Loucy (cell line): Measurements from ENCODE around the gene MTF2.

Experiments used
- H2AFZ ChIP-seq: fragments of 200-600 bp; sonication (generic); 2 replicates; pipeline ENCODE4 v1.6.0; 2016; ENCODE audit warnings: antibody characterized with exemption, mild to moderate bottlenecking, low read length, moderate library complexity
- H3F3A ChIP-seq: fragments of 200-600 bp; 2 replicates; pipeline ENCODE4 v1.6.0; 2016; ENCODE audit warnings: antibody characterized with exemption, low read depth, mild to moderate bottlenecking
- H3K27me3 ChIP-seq: fragments of 200-600 bp; sonication (generic); 2 replicates; pipeline ENCODE4 v1.6.1; 2014; ENCODE audit warnings: low read length, mild to moderate bottlenecking; ENCODE audit not compliant: insufficient read depth, poor library complexity, severe bottlenecking
- H3K36me3 ChIP-seq: fragments of 200-600 bp; sonication (generic); 2 replicates; pipeline ENCODE4 v1.6.1; 2016; ENCODE audit warnings: low read length; ENCODE audit not compliant: insufficient read depth
- H3K4me1 ChIP-seq: fragments of 200-600 bp; sonication (generic); 2 replicates; pipeline ENCODE4 v1.5.1; 2014; ENCODE audit warnings: low read length, mild to moderate bottlenecking; ENCODE audit not compliant: insufficient read depth, poor library complexity, severe bottlenecking
- H3K4me2 ChIP-seq: fragments of 200-600 bp; sonication (generic); 2 replicates; pipeline ENCODE4 v1.6.0; 2014; ENCODE audit warnings: antibody characterized with exemption, low read length, low read depth, mild to moderate bottlenecking; ENCODE audit not compliant: poor library complexity, severe bottlenecking
- H3K4me3 ChIP-seq: fragments of 200-600 bp; sonication (generic); 2 replicates; pipeline ENCODE4 v1.5.1; 2014; ENCODE audit warnings: low read length, mild to moderate bottlenecking, mixed read lengths; ENCODE audit not compliant: poor library complexity, severe bottlenecking
- H3K79me2 ChIP-seq: fragments of 200-600 bp; sonication (generic); 2 replicates; pipeline ENCODE4 v1.6.1; 2014; ENCODE audit warnings: low read length; ENCODE audit not compliant: insufficient read depth
- H3K9ac ChIP-seq: fragments of 200-600 bp; sonication (generic); 2 replicates; pipeline ENCODE4 v1.6.0; 2014; ENCODE audit warnings: mild to moderate bottlenecking, low read depth, low read length, moderate library complexity; ENCODE audit not compliant: poor library complexity, severe bottlenecking
- H3K9me2 ChIP-seq: fragments of 200-600 bp; sonication (generic); replicated peaks from 2 replicates; pipeline ENCODE4 v1.6.1; 2016; ENCODE audit warnings: low read depth, low read length, mixed read lengths
- H3K9me3 ChIP-seq: fragments of 200-600 bp; sonication (generic); 2 replicates; pipeline ENCODE4 v1.6.1; 2014; ENCODE audit warnings: mild to moderate bottlenecking, antibody characterized with exemption, low read length, low read depth; ENCODE audit not compliant: insufficient read depth
- H4K20me1 ChIP-seq: fragments of 200-600 bp; sonication (generic); 2 replicates; pipeline ENCODE4 v1.6.0; 2014; ENCODE audit warnings: antibody characterized with exemption, low read length, mild to moderate bottlenecking; ENCODE audit not compliant: insufficient read depth, poor library complexity, severe bottlenecking
- EZH2phosphoT487 ChIP-seq: fragments of 200-600 bp; IDR thresholded peaks from 2 replicates; pipeline ENCODE4 v1.6.1; 2018; ENCODE audit warnings: antibody characterized with exemption, mild to moderate bottlenecking, moderate library complexity, borderline replicate concordance
- TF ChIP-seq, protein P1 (sequence below): fragments of 200-600 bp; sonication (generic); conservative IDR thresholded peaks from 2 replicates; pipeline ENCODE4 v1.5.1; 2014; ENCODE audit warnings: mild to moderate bottlenecking, antibody characterized with exemption, low read length

Gene MTF2

DNA sequence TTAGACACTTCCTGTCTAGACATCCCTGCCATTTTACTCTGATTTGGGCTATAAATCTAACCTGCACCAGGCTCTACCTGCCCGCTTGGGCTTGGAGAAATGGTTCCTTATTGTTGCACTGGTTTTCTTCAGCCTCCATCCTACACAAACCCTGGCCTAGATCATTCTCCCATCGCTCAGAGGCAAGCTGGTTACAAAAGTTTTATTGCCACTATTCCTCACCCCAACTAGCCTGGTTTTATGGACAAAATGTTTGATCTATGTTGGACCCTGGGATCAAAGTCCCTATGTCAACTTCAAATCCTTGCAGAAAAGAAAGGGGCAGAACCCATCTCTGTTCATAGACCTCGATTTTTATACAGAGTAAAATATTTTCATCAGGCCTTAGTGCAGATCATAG is 31.5 kb upstream of the MTF2 start:
- Histone ChIP-seq H3K27me3 (no peaks in the 10 kb centered on the region), H3K4me1 (no peaks in the 10 kb centered on the region), H3F3A (no peaks in the 10 kb centered on the region), H2AFZ (no peak overlapping the region), H3K36me3 (no peaks in the 10 kb centered on the region), H3K9me3 (no peaks in the 10 kb centered on the region), H4K20me1 (no peaks in the 10 kb centered on the region), H3K9ac (no peak overlapping the region), H3K79me2 (no peaks in the 10 kb centered on the region), H3K4me3 (no peak overlapping the region), H3K9me2 (no peaks in the 10 kb centered on the region), H3K4me2 (no peak overlapping the region)
- no peak for TF ChIP-seq EZH2phosphoT487
- TF ChIP-seq, protein P1, sequence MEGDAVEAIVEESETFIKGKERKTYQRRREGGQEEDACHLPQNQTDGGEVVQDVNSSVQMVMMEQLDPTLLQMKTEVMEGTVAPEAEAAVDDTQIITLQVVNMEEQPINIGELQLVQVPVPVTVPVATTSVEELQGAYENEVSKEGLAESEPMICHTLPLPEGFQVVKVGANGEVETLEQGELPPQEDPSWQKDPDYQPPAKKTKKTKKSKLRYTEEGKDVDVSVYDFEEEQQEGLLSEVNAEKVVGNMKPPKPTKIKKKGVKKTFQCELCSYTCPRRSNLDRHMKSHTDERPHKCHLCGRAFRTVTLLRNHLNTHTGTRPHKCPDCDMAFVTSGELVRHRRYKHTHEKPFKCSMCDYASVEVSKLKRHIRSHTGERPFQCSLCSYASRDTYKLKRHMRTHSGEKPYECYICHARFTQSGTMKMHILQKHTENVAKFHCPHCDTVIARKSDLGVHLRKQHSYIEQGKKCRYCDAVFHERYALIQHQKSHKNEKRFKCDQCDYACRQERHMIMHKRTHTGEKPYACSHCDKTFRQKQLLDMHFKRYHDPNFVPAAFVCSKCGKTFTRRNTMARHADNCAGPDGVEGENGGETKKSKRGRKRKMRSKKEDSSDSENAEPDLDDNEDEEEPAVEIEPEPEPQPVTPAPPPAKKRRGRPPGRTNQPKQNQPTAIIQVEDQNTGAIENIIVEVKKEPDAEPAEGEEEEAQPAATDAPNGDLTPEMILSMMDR: no peak

DNA sequence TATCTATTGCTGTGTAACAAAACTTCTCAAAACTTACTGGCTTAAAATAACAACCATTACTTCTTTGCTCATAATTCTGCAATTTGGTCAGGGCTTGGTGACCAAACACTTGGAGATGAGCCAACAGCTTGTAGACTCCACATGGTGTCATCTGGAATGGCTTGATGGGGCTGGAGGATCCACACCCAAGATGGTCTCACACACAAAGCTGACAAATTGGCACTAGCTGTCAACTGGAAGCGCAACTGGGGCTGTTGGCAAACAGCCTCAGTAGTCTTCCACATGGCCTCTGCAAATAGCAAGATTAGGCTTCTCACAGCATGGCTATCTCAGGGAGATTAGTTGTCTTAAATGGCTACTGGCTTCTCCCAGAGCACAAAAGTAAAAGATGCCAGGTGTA is 27.1 kb upstream of the MTF2 start:
- Histone ChIP-seq H3K79me2 (no peaks in the 10 kb centered on the region), H3K4me2 (no peak overlapping the region), H3K9me2 (no peaks in the 10 kb centered on the region), H3F3A (no peaks in the 10 kb centered on the region), H3K9ac (no peak overlapping the region), H4K20me1 (no peaks in the 10 kb centered on the region), H3K4me3 (no peak overlapping the region), H2AFZ (no peak overlapping the region), H3K9me3 (no peaks in the 10 kb centered on the region), H3K4me1 (no peaks in the 10 kb centered on the region), H3K27me3 (no peaks in the 10 kb centered on the region), H3K36me3 (no peaks in the 10 kb centered on the region)
- TF ChIP-seq, protein P1: no peak
- TF ChIP-seq EZH2phosphoT487: no peak

DNA sequence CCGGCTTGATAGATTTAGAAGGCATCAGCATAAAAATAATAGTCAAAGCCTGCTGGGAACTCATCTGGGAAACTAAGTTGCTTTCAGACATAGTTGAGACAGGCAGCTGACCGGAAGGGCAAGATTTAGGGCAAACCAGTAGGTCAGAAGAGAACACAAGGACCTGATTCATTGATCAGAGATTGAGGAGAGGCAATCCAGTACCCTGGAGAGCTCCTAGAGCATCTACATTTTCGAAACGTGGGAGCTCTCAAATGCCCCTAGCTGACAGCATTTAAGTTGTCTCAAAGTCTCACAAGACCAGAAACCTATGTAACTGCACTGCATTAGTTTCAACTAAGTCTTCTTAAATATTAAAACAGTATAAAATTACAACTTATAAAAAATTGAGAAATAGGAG is 22.9 kb upstream of the MTF2 start:
- H3K36me3 ChIP-seq: no peaks in the 10 kb centered on the region
- no peaks in the 10 kb centered on the region for H3K9me2 ChIP-seq
- H3K4me2 ChIP-seq: no peak overlapping the region
- no peak overlapping the region for H3K9ac ChIP-seq
- no peaks in the 10 kb centered on the region for H3F3A ChIP-seq
- H2AFZ ChIP-seq: no peak overlapping the region
- H3K4me1 ChIP-seq: no peaks in the 10 kb centered on the region
- TF ChIP-seq, protein P1: no peak
- no peak for TF ChIP-seq EZH2phosphoT487
- H3K4me3 ChIP-seq: no peak overlapping the region
- H3K79me2 ChIP-seq: no peaks in the 10 kb centered on the region
- H4K20me1 ChIP-seq: no peaks in the 10 kb centered on the region
- no peaks in the 10 kb centered on the region for H3K9me3 ChIP-seq
- no peaks in the 10 kb centered on the region for H3K27me3 ChIP-seq
